Mesodermal cell (in vitro differentiated cells): ENCODE data around the gene FAM76A.
"Not testable (repeated sequence)": the region's sequence is repeated elsewhere in the genome, so short reads cannot be mapped to it uniquely, and the experiment has no call there.

Experiments used
- H3K27ac ChIP-seq: 2 replicates; pipeline ENCODE4 v1.7.0; 2013; ENCODE audit warnings: mild to moderate bottlenecking, low read depth, low read length, moderate library complexity; ENCODE audit not compliant: severe bottlenecking
- H3K36me3 ChIP-seq: 2 replicates; pipeline ENCODE4 v1.7.1; 2013; ENCODE audit warnings: mild to moderate bottlenecking, low read length, moderate library complexity; ENCODE audit not compliant: control insufficient read depth, insufficient read depth
- H3K4me1 ChIP-seq: one replicate; pipeline ENCODE4 v1.7.1; 2013; ENCODE audit warnings: mild to moderate bottlenecking, low read length; ENCODE audit not compliant: insufficient read depth, control insufficient read depth, poor library complexity, severe bottlenecking
- H3K4me3 ChIP-seq: 2 replicates; pipeline ENCODE4 v1.7.0; 2013; ENCODE audit warnings: low read length, control low read depth, mild to moderate bottlenecking; ENCODE audit not compliant: insufficient read depth, poor library complexity, severe bottlenecking; ENCODE audit errors: extremely low read depth
- H3K9me3 ChIP-seq: 2 replicates; pipeline ENCODE4 v1.7.1; 2013; ENCODE audit warnings: mild to moderate bottlenecking, low read length, moderate library complexity; ENCODE audit not compliant: control insufficient read depth
- WGBS, 2 experiments: methylation state at CpG; one replicate each; pipeline ENCODE4 v1.1.5; 2013; ENCODE audit warnings: missing lambda C conversion rate in 2 of 2; ENCODE audit not compliant: insufficient coverage in 2 of 2; 5-methylcytosine and 5-hydroxymethylcytosine counted together

The FAM76A gene

DNA sequence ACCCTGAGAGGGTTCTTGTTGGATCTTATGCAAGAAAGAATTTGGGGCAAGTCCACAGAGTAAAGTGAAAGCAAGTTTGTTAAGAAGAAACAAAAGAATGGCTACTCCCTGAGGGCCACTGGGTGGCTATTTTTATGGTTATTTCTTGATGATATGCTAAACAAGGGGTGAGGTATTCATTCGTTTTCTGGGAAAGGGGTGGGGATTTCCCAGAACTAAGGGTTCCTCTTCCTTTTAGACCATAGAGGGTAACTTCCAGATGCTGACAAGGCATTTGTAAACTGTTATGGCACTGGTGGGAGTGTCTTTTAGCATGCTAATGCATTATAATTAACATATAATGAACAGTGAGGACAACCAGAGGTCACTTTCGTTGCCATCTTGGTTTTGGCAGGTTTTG lies 35.6 kb upstream of the FAM76A start:
- Histone ChIP-seq H3K9me3 (peaks cover 10% of the 10 kb centered on the region), H3K4me1 (peaks cover 3% of the 10 kb centered on the region), H3K27ac (no peak overlapping the region), H3K4me3 (no peak overlapping the region), H3K36me3 (no peaks in the 10 kb centered on the region)
- WGBS, 2 experiments, result 70 to 78% methylated on average over 2 of the region's 2 CpGs

DNA sequence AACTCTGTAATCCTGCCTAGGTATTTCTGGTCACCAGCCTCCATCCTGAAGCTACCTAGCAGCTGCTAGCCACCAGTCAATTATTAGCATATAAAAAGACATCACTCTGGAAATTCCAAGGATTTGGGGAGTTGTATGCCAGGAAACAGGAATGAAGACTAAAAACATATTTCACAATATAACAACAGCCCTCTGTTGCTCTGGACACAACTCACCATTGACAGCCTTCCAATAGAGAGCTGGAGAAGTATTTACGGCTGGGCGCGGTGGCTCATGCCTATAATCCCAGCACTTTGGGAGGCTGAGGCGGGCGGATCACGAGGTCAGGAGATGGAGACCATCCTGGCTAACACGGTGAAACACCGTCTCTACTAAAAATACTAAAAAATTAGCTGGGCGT lies 28.9 kb upstream of the FAM76A start:
- not testable (repeated sequence) for H3K9me3 ChIP-seq

DNA sequence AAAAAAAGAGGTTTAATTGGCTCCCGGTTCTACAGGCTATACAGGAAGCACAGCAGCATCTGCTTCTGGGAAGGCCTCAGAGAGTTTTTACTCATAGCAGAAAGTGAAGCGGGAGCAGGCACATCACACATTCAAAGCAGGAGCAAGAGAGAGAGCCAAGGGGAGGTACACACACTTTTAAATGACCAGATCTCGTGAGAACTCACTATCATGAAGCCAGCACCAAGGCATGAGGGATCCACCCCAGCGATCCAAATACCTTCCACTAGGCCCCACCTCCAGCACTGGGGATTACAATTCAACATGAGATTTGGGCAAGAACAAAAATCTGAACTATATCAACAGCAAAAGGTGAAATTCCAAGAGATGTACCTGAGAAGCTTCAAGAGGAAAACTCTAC lies 20.8 kb upstream of the FAM76A start:
- 73 to 100% methylated on average over 1 to 4 of the region's 4 CpGs for WGBS, 2 experiments
- Histone ChIP-seq H3K4me3 (no peak overlapping the region), H3K4me1 (no peaks in the 10 kb centered on the region), H3K27ac (no peak overlapping the region), H3K9me3 (peaks cover 7% of the 10 kb centered on the region), H3K36me3 (no peaks in the 10 kb centered on the region)

More for the DNA sequence above, 28.9 kb upstream of the FAM76A start:
- H3K27ac ChIP-seq, H3K4me3 ChIP-seq, H3K4me1 ChIP-seq, H3K36me3 ChIP-seq: not testable (repeated sequence)
- 60% methylated on average over 3 of the region's 9 CpGs; no CpG with 5 or more reads in 1 of the 2 experiments for WGBS, 2 experiments

DNA sequence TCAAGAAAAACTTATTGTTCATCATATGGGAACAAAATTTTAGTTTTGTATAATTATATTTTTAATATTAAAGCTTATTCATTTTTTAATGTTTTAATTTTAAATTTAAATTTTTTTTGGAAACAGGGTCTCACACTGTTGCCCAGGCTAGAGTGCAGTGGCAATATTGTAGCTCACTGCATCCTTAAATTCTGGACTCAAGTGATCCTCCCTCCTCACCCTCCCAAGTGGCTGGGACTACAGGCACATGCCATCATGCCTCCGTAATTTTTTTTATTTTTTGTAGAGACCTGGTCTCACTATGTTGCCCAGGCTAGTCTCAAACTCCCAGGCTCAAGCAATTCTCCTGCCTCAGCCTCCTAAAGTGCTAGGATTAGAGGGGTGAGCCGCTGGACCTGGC lies 20.2 kb upstream of the FAM76A start:
- peaks cover 7% of the 10 kb centered on the region for H3K9me3 ChIP-seq
- no peak overlapping the region for H3K27ac ChIP-seq
- H3K36me3 ChIP-seq, result no peaks in the 10 kb centered on the region
- H3K4me1 ChIP-seq, result no peaks in the 10 kb centered on the region
- WGBS, 2 experiments, result 80 to 86% methylated on average over 1 of the region's 2 CpGs
- no peak overlapping the region for H3K4me3 ChIP-seq

DNA sequence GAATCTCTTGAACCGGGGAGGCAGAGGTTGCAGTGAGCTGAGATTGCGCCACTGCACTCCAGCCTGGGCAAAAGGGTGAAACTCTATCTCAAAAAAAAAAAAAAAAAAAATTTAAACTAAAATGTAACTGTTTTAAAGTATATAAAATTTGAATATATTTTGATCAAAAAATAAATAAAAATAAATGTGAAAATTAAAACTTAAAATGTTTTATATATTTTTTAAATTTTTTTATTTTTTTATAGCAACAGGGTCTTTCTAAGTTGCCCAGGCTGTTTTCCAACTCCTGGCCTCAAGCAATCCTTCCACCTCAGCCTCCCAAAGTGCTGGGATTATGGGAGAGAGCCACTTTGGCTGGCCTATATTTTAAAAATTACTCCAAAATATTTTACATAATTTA lies 15.2 kb upstream of the FAM76A start:
- H3K4me3 ChIP-seq, result no peak overlapping the region
- no peaks in the 10 kb centered on the region for H3K9me3 ChIP-seq
- no CpG with 5 or more reads among the region's 2 CpGs for WGBS, 2 experiments
- H3K4me1 ChIP-seq, result no peaks in the 10 kb centered on the region
- no peaks in the 10 kb centered on the region for H3K36me3 ChIP-seq
- no peak overlapping the region for H3K27ac ChIP-seq

DNA sequence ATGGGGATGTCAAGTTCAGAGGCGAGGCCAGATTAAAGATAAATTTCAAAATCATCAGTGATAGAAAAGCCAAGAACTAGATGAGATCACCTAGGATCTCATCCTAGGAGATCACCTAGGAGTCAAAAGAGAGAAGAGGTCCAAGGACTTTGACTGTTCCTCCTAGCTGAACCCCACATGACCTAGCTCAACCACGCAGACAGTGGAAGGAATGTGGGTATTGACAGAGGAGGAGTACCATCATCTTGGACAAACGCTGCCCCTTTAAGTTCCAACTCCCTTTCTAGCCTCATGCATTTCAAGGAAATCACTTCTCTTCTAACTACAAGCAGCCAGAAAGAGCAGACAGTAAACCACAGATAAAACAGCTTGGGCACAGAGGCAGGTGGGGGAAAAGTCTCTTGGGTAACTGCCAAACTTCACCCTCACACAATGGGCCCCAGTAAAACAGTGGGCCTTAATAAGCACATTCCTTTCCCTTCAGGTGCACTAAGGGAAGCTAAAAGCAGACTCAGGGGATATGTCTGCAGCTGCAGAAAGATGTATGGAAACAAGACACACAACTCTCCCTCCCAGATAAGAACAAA lies 12.5 kb upstream of the FAM76A start:
- Histone ChIP-seq H3K9me3 (no peaks in the 10 kb centered on the region), H3K27ac (no peak overlapping the region), H3K4me3 (no peak overlapping the region), H3K4me1 (no peaks in the 10 kb centered on the region), H3K36me3 (no peaks in the 10 kb centered on the region)
- WGBS, 2 experiments, result 100% methylated on average over 1 of the region's 3 CpGs

DNA sequence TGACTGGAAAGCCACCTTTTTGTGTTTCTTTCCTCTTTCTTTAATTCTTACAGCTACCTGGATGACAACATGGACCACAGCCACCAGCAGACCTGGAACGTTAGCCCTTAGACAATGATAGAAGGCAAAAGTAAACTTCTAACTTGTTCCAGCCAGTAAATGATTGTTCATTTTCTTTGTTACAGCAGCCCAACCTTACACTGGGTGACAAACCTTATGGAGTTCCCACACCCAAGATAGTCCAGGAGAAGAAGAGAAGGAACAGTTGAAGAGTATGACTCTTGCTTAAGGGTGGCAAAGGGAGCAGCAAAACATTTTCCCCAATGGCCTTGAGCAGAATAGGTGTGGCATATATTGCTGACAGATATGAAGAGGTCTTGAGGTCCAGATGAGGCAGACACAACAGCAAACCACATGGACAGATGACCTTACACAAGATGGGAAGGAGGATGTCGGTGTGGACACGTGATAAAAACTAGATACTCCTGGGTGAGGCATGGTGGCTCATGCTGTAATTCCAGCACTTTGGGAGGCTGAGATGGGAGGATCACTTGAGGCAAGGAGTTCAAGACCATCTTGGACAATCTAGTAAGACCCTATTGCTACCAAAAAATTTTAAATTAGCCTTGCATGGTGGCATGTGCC lies 11.8 kb upstream of the FAM76A start:
- H3K27ac ChIP-seq, result no peak overlapping the region

DNA sequence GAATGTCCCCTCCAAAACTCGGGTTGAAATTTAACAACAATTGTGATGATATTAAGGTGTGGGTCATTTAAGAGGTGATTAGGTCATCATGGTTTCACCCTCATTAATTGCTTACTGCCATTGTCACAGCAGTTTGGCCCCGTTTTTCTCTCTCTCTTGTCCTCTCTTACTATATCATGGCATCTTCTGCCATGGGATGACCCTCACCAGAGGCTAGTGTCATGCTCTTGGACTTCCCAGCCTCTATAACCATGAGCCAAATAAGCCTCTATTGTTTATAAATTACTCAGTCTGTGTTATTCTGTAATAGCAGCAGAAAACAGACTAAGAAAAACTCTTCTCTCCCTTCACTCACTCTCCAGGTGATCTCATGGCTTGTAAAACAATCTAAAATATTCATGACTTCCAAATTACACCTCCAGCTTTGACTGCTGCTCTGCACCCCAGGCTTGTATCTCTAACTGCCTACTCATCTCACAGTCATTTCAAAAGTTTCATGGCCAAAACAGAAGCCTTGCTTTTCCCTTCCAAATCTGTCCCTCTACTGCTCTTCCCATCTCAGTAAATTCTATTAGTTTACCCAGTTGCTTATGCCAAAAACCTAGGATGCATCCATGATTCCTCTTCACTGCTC lies 9.4 kb upstream of the FAM76A start:
- no peaks in the 10 kb centered on the region for H3K36me3 ChIP-seq
- H3K4me3 ChIP-seq, result no peak overlapping the region
- no peaks in the 10 kb centered on the region for H3K4me1 ChIP-seq
- H3K27ac ChIP-seq, result no peak overlapping the region
- H3K9me3 ChIP-seq, result no peaks in the 10 kb centered on the region
- 50% methylated on average over 1 of the region's 2 CpGs for WGBS, 2 experiments

More for the DNA sequence above, 11.8 kb upstream of the FAM76A start:
- Histone ChIP-seq H3K4me3 (no peak overlapping the region), H3K4me1 (no peaks in the 10 kb centered on the region), H3K36me3 (no peaks in the 10 kb centered on the region), H3K9me3 (no peaks in the 10 kb centered on the region)
- 90 to 100% methylated on average over 2 to 3 of the region's 3 CpGs for WGBS, 2 experiments

DNA sequence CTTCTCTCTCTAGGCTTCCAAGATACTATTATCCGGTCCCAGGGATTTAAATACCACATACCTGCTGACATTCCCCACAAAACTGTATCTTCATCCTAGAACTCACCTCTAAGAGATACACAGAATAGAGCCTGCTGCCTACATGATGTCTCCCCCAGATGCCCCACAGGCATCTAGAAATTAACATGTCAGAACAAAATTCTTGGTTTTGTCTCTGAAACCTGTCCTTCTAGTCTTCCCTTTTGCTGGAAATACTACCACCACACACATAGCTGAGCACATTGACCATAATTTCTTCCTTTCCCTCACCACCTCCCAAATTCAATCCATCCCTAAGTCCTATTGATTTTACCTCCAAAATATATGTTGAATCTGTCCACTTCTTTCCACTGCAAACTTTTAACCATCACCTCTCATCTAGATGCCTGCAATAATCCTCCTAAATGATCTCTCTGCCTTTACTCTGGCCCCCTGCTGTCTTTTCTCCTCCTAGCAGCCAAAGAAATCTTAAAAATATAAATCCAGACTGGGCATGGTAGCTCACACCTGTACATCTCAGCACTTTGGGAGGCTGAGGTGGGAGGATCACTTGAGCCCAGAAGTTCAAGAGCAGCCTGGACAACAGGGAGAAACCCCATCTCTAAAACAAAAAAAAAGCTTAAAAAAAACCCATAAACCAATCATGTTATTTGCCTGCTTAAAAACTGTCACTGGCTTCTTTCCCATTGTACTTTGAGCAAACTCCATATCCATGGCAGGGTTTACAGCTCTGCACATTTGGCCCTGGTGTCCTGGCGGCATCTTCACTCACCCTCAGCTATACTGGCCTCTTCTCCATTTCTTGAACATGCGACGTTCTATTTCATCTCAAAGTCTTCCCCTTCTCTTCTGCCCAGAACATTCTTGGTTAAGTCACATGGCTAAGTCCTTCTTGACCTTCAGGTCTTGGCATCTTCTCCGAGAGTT lies 6.2 kb upstream of the FAM76A start:
- H3K4me3 ChIP-seq, result no peak overlapping the region
- no peaks in the 10 kb centered on the region for H3K4me1 ChIP-seq
- no peaks in the 10 kb centered on the region for H3K36me3 ChIP-seq
- 88 to 89% methylated on average over 5 of the region's 5 CpGs for WGBS, 2 experiments
- H3K27ac ChIP-seq, result no peak overlapping the region
- no peaks in the 10 kb centered on the region for H3K9me3 ChIP-seq

DNA sequence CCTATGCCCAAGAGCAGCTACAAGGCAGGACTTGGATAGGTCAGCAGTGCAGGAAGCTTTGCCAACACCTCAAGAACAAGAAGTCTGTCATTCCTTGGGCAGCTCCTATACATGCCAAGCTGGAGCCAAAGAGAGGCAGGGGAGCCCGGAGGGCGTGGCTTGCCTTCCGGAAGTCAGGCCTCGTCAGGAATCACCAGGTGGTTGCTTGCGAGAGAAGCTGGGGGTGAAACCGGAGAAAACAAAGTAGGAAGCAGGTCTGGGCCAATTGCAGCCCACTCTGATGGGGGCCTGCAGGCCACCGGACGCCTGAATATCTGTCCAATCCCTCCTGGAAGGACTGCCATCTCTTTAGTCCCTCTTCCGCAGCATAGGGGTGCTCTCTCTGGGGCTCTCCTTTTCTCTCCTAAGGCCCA lies 794 bp upstream of the FAM76A start:
- Histone ChIP-seq H3K27ac (peak overlapping the region; percentile 93), H3K4me3 (no peak overlapping the region), H3K9me3 (no peaks in the 10 kb centered on the region), H3K36me3 (peaks cover 16% of the 10 kb centered on the region), H3K4me1 (peaks cover 5% of the 10 kb centered on the region)
- 91 to 95% methylated on average over 8 to 9 of the region's 9 CpGs for WGBS, 2 experiments
